HG02884 (cell line): Measurements from ENCODE around the gene POLE3.
"Not testable (repeated sequence)": the region's sequence is repeated elsewhere in the genome, so short reads cannot be mapped to it uniquely, and the experiment has no call there.

Experiments
- ATAC-seq: cut with Tn5 transposase; IDR thresholded peaks from one replicate; pipeline ENCODE4 v1.9.1; 2021; ENCODE audit warnings: mild to moderate bottlenecking, moderate library complexity; ENCODE audit not compliant: unreplicated experiment

POLE3 gene

DNA sequence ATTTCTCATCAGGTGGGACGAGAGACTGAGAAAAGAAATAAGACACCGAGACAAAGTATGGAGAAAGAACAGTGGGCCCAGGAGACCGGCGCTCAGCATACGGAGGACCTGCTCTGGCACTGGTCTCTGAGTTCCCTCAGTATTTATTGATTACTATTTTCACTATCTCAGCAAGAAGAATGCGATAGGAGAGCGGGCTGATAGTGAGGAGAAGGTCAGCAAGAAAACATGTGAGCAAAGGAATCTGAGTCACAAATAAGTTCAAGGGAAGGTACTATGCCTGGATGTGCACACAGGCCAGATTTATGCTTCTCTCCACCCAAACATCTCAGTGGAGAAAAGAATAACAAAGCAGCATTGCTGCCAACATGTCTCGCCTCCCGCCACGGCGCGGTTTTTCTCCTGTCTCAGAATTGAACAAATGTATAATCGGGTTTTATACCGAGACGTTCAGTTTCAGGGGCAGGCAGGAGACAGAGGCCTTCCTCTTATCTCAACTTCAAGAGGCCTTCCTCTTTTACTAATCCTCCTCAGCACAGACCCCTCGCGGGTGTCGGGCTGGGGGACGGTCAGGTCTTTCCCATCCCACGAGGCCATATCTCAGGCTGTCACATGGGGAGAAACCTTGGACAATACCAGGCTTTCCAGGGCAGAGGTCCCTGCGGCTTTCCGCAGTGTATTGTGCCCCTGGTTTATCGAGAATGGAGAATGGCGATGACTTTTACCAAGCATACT is 31.2 kb downstream of the POLE3 start:
- not testable (repeated sequence) for ATAC-seq

DNA sequence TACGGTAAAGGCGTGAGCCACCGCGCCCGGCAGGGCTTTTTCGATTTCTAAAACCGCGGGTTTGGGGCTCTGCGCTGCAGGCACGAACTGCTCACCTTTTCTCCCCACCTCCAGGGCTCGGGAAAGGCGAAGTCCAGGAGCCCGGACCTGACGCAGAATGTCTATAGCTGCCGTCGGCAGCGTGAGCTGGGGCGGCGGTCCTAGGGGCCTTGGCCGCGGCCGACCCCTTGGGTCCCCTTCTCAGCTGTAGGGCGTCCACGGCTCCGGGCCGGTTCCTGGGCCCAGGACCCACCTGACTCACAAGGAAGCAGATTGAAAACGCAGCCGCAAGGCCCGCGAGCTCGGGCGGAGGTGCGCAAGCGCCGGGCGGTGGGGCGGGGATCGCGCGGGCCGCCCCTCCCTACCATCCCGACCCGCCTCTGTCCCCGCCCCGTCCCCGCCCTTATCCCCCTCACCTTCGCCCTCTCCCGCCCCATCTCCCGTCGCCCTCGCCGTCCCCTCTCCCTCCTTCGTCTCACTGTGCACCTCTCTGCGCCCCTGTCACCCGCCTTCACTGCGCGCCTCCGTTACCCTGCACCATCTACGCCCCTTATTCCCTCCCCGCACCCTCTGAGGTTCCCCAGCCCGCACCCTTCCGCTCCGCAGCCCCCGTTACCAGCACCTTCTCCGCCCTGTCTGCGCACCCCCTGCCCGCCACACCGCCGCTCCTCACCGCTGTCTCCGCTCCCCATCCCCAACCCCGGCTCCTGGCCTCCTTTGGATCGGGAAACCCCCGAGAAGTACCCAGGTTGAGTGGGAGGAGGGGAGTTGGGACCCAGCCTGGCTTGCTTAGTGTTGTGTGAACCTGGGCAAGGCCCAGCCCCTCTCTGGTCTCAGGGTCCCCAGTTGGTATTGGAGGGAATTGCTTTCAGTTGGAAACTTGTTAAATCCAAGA is 33.6 kb downstream of the POLE3 start, which contains the start of gene HDHD3:
Gene HDHD3, minus strand, starts transcription at position 353 of the 934 bp plus-strand sequence. CDS start 2,632 bp downstream, outside the sequence.
- peak; percentile 72 for ATAC-seq

DNA sequence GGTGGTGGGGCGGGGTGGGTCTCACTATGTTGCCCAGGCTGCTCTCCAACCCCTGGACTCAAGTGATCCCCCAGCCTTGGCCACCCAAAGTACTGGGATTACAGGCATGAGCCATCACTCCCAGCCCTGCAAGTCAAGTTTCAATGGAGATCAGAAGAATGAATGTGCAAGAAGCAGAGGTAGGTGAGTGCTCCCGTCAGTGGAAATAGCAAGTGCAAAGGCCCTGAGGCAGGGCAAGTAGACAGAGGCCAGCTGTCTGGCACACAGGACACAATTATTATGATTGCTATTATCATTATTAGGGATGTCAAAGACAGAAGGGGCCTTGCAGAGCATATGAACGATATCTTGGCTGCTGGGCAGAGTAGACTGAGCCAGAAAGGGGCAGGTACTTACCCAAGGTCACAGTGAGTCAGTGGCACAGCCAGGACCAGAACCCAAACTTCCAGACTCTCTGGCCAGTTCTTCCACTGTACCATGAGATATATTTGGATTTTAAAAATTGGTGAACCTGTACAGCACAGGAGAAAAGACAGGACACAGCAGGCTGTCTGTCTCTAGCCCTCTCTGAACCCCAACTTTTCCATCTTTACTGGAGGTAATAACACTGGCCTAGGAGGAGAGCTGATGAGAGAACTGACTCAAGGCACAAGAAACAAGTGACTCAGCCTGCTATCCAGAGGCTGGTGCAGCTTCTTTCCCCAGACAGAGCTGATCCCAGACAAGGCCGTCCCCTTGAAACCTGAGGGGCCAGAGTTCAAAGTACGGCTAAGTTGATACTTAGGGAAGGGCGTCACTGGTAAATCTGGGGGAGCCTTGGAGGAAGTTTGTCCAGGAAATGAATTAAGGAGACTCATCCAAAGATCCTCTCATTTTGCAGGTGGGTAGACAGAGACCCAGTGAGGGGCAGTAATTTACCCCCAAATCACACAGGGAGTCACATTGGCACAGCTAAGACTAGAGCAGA is 35.1 kb downstream of the POLE3 start:
- no peak for ATAC-seq

DNA sequence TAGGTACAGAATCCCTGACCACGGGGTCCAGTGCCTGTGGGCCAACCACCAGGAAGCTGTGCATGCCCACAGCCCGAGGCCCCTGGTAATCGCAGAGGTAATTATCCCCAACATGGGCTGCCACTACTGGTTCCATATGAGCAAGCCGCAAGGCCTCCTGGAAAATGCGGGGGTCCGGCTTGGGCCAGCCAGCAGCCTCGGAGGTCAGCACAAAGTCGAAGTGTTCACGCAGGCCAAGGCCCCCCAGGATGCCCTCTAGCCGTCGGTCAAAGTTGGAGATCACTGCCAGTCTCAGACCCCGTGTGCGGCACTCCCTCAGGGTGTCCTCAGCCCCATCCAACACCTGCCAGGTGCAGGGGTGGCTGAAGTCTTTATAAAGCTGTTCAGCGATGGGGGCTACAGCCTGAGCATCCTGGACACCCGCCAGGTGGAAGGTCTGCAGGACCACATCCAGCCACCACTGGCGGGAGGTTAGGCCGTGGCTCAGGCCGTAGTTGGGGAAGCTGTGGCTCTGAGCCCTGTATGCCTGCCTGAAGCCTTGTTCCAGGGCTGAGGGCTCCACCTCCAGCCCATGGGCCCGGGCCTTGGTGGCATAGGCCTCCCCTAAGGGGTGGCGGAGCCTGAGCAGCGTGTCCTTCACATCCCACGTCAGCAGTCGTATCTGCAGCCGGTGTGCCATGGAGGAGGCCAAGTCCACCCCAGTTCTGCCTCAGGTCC is 36.6 kb downstream of the POLE3 start:
- no peak for ATAC-seq

GRCh38 chr9:113373256-113373655 is 37.2 kb downstream of the POLE3 start:
- ATAC-seq: no peak

DNA sequence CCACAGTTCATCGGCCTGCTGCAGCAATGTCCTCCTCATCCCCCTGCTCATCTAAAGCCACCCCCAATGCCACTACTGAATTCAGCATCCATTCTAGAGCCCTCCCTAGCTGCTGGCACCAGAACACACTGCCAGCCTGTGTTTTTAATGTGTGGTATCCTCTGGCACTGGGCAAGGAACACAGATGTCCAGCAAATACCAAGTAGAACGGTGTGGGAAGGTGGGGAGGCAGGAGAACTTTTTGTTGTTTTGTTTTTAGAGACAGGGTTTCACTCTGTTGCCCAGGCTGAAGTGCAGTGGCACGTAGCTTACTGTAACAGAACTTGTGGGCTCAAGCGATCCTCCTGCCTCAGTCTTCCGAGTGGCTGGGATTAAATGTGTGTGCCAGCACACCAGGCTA is 38.4 kb downstream of the POLE3 start:
- no peak for ATAC-seq

- ATAC-seq: no peak
These were observed 39.6 kb downstream of the POLE3 start for GRCh38 chr9:113370806-113371325.

- no peak for ATAC-seq
These were observed 40.7 kb downstream of the POLE3 start for GRCh38 chr9:113369855-113370140.

- no peak for ATAC-seq
These were observed 41.3 kb downstream of the POLE3 start for GRCh38 chr9:113368982-113369854.

DNA sequence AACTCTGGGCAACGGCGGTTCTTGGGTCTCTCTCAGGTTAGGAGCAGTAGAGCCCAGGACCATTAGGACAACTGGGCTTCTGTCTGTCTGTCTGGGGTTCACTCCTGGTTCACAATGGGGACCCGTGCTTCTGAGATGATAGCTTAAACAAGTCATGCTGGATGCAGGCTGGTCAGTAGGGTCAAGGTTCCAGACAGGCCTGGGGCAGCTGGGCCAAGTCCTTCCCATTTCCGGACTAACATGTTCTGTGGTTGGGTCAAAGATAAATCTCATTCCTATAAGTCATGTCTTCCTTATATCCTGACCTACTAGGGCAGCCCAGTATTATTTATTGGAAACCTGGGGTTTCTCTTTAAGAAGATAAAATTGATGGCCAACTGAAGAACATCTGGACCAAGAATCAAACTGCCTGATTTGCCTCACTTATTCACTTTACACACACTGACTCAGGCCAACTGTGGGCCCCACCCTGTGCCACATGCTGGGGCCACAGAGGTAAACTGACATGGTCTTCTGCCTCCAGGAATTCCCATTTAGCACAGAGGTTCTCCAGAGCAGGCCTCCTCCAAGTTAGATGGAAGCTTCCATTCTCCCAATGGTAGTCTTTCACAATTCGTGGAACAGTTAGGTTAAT is 42.0 kb downstream of the POLE3 start:
- no peak for ATAC-seq

DNA sequence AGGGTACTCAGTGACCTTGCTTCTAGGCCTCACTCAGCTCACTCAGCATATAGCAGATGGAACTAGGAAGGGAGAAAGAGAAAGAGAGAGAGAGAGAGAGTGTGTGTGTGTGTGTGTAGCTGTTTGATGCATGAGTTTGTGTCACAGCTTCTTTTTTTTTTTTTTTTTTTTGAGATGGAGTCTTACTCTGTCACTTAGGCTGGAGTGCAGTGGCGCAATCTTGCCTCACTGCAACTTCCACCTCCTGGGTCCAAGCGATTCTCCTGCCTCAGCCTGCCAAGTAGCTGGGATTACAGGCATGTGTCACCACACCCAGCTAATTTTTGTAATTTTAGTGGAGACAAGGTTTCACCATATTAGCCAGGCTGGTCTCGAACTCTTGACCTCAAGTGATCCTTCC is 44.8 kb downstream of the POLE3 start:
- not testable (repeated sequence) for ATAC-seq

- ATAC-seq: no peak
These were observed 45.5 kb downstream of the POLE3 start for GRCh38 chr9:113364951-113365350.

DNA sequence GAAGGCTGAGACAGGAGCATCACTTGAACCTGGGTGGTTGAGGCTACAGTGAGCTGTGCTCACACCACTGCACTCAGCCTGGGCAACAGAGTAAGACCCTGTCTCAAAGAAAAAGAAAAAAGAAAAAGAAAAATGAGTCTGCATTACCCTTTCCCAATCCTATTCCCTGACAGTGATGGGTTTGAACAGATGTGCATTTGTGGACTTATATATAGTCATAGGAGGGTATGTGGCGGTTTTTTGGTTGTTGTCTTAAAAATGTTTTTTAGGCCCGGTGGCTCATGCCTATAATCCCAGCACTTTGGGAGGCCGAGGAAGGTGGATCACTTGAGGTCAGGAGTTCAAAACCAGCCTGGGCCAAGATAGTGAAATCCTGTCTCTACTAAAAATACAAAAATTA is 47.1 kb downstream of the POLE3 start:
- no peak for ATAC-seq

DNA sequence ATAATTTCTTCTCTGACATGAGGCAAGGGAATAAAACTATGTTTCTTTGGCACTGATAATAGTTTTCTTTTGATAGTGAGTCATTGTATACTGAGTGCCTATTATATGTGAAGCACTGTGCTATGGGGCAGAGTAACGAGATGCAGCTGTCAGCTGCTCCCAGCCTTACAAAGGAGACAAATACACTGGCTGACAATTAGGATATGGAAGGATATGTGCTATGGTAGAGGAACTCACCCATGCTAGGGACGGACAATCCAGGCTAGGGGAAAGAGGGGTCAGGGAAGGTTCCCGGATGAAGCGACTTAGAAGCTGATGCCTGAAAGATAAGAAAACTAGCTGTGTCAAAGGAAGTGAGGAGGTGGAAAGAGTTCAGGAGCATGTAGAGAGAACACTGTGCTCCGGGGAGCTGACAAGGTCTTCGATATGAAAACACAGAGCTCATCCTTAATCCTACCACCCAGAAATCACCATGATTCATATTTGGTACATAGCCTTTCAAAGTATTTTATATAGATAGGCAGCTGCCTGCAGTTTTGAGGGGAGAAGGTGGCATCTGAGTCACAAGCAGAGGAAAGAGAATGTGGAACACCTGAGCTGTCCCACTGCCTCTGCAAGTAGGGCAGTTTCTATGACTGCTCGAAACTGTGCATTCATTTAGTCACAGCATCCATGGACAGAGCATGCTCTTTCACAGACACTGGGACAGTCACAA is 49.0 kb downstream of the POLE3 start:
- ATAC-seq: no peak

- ATAC-seq: no peak
These were observed 50.1 kb downstream of the POLE3 start for GRCh38 chr9:113360242-113360842.

GRCh38 chr9:113359385-113359784 is 51.1 kb downstream of the POLE3 start:
- no peak for ATAC-seq
